T follicular helper cell (primary cell): ENCODE data around the gene EME2.
"Not testable (repeated sequence)": the region's sequence is repeated elsewhere in the genome, so short reads cannot be mapped to it uniquely, and the experiment has no call there.

ENCODE experiments used
- DNase-seq: peaks from one replicate; pipeline ENCODE4 v3.0.0-alpha.2; 2020; ENCODE audit warnings: low read depth

EME2 gene

GRCh38 chr16:1791256-1791942 lies 18.8 kb downstream of the EME2 start:
- DNase-seq = no peak

- DNase-seq = no peak
These were observed 19.6 kb downstream of the EME2 start for GRCh38 chr16:1791943-1792812.

DNA sequence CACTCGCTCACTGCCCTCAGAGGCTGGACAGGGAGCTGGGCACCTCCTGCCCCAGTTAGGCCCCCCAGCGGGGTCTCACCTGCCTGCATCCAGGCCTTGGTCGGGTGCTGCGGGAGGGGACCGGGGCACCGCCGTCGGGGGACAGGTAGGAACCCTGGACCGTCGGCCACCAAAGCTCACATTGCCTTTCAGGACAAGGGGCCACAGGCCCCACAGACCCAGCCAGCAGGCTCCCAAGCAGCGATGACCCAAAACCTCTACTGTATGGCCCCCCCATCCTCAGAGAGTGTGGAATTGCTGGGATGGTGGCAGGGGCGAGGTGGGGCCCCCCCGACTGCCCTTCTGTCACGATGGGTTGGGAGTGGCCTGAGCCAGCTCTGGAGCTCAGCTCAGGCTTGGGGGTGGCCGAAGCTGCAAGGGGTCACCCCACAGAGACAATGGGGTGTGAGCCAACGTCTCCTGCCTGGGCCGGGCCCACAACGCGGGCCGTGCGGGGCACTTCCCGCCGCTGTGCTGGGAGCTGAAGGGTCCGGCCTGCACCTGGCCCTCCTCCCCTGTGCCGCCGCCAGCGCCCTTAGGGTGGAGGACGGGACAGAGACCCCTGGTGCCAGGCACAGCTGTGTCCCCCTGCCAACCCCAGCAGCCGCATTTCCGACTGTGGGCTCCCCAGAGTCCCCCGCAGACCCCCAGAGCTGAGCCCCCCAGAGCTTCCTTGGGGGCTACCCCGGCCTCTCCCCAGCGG lies 20.4 kb downstream of the EME2 start:
- DNase-seq = no peak

- no peak for DNase-seq
These were observed 21.1 kb downstream of the EME2 start, which contains the start of gene IGFALS for GRCh38 chr16:1793578-1794220. Gene IGFALS, minus strand, starts transcription at chr16:1793705. Its CDS starts 53 bp downstream, at chr16:1793652.

DNA sequence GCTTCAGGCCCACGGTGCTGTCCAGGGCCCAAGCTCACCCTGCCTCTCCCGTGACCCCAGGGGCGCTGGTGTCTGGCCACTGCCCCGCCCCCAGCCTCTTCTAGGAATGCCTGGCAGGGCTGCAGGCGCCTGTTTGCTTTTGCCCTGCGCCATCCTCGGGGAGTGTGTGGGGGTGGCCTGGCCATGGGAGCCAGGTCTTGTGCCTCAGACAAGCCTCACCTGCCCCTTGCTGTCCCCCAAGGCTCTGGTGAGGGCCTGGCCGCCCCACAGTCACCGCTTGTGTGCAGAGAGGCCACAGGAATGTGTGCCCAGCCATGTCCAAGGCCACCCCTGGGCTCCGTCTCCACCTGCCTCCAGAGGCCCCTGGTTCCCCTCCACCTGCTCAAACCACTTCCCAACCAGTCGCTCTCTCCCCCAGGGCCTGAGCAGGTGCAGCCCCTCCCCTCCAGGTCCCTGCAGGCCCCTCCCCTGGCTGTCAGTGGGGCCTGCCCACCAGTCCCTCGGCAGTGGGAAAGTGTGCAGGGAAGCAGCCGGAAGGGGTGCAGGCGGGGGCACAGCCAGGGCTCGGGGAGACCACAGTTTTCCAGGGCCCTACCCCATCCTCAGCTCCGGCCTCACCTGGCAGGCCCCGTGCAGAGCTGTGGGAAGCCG lies 21.7 kb downstream of the EME2 start:
- no peak for DNase-seq

- DNase-seq = no peak
These were observed 22.5 kb downstream of the EME2 start for GRCh38 chr16:1794908-1795666.

DNA sequence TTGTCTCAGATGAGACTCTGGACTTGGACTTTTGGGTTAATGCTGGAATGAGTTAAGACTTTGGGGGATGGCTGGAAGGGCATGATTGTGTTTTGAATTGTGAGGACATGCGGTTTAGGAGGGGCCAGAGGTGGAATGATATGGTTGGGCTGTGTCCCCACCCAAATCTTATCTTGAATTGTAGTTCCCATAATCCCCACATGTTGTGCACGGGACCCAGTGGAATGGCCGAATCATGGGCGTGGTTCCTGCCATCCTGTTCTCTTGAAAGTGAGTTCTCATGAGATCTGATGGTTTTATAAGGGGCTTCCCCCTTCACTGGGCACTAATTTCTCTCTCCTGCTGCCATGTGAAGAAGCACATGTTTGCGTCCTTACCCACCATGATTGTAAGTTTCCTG lies 26.7 kb downstream of the EME2 start:
- not testable (repeated sequence) for DNase-seq

DNA sequence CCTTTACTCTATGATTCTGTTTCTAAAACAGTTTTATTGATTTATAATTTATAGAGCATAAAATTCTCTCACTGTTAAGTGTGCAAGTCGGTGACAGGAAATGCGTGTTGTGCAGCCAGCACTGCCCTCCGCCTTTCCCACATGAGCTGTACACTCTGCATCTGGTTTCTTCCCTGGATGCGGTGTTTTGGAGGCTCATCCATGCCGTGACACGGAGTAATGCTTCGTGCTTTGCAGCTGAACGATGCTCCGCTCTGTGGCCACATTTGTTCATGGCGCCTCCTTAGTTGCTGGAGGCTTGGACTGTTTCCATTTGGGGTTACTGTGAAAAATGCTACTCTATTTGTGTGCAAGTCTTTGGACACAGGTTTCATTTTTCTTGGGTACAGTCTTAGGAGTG lies 28.1 kb downstream of the EME2 start:
- DNase-seq = no peak

DNA sequence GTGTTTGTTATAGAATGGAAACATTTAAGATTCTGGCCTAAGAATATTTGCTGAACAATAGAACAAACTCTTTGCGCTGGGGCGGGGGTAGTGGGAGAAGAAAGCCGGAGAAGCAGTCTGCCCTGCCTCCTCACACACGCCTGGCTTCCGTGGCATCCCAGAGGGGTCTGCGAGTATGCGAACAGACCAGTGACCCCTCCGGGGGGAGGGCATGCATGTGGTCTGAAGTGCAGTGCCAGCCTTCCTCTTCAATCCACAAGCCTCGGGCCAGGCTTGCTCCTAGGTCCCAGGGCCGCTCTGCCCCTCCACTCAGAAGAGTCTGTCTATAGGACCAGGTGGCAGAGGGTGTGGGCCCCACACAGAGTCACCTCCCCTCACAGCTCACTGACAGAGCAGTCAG lies 35.0 kb downstream of the EME2 start:
- DNase-seq = no peak

GRCh38 chr16:1808691-1809090 lies 36.1 kb downstream of the EME2 start:
- DNase-seq = no peak

- DNase-seq = no peak
These were observed 36.7 kb downstream of the EME2 start for GRCh38 chr16:1809281-1809801.

DNA sequence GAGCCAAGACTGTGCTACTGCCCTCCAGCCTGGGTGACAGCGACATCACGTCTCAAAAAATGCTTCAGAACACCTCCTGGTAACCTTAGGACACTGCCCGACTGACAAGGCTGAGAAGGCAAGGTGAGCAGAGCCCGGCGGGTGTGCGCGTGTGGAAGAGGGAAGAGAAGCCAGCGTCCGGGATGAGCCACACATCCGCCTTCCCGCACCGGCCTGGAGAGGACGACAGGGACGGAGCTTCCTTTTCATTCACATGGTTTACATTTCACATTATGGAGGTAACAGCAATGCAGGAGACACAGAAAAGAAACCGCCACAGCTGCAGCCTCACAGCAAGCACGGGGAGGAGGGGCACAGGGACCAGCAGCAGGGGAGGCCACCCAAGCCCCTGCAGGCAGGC lies 37.5 kb downstream of the EME2 start:
- DNase-seq = no peak

GRCh38 chr16:1810536-1810935 lies 37.9 kb downstream of the EME2 start:
- no peak for DNase-seq

DNA sequence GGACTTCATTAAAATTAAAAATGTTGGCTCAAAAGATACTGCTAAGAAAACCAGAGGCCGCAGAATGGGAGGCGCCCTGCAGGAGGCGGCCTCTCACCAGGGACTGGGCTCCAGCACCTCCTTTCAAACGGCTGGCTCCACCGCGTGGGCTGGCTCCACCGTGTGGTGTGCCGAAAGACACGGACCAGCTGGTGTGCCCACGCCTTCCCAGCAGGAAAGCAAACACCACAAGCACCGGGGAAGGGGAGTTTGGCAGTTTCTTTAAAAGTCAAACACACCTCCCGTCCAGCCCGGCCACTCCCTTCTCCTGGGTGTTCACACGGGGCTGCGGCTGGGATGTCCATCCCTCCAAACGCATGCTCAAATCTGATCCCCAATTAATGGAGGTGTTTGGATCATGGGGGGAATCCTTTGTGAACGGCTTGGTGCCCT lies 40.1 kb downstream of the EME2 start:
- DNase-seq = peak; percentile 31

DNA sequence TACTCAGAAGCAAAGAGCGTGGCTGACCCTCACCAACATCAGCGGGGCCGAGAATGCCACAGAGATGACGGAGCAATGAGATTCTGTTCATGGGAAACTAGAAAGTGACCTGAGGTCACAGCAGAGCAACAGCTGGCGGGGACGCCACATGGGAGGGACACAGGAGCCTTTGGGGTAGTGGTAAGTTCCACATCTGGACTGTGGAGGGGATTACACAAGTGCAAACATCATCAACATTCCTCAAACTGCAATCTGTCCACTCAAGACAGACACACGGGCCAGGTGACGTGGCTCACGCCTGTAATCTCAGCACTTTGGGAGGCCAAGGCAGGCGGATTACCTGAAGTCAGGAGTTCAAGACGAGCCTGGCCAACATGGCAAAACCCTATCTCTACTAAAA lies 42.9 kb downstream of the EME2 start:
- DNase-seq = no peak

DNA sequence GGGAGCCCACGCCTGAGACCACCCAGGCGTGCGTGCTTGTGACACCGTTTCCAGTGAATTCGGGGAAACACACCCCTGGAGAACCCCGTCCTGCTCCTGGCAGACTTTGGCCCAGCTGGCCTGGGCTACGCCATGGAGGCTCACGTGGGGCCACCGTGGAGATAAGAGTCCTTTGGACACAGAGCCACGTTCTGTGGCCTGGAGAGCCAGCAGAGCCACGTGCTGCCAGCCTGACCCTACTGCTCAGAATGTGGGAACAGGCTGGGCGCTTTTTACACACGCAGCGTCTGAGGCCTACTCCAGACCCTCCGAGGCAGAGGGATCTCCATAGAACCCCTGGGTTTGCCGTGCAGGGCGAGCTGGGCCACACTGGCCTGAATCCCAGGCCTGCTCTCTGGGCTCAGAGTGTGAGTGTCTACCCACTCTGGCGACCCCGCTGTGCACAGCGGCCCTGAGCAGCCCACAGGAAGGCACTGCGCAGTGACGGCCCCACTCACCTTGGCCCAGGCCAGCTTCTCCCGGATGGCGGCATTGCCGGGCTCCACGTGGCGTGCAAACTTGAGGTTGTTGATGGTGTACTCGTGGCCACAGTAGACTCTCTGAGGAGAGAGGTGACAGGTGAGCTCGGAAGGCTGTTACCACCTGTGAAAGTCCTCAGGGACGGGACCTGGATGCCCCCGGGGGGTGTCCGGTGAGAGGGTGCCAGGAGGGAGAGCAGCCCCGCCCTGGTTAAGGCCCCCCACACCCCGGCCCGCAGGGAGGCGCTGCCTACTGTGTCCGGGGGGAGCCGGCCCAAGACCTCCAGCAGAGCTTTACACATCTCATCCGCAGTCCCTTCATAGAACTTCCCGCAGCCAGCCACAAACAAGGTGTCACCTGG lies 44.0 kb downstream of the EME2 start:
- no peak for DNase-seq

GRCh38 chr16:1817276-1817589 lies 44.6 kb downstream of the EME2 start:
- no peak for DNase-seq

DNA sequence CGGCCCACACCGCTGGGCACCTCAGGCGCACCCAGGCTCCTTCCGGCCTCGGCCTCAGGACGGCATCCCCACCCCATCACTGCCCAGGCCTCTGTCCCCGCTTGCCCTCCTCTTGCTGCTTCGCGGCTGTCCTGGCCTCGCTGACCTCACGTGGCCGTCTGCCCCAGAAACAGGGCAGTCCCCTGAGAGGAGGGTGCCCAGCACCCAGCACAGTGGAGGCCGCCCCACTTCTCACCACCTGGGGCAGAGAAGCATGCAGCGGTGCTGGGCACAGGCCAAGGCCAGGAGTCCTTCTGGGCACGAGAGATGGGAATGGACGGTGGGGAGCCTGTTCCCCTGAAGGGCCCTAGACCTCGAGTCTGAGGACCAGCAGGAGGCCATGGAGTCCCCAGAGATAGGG lies 45.1 kb downstream of the EME2 start:
- DNase-seq = no peak

DNA sequence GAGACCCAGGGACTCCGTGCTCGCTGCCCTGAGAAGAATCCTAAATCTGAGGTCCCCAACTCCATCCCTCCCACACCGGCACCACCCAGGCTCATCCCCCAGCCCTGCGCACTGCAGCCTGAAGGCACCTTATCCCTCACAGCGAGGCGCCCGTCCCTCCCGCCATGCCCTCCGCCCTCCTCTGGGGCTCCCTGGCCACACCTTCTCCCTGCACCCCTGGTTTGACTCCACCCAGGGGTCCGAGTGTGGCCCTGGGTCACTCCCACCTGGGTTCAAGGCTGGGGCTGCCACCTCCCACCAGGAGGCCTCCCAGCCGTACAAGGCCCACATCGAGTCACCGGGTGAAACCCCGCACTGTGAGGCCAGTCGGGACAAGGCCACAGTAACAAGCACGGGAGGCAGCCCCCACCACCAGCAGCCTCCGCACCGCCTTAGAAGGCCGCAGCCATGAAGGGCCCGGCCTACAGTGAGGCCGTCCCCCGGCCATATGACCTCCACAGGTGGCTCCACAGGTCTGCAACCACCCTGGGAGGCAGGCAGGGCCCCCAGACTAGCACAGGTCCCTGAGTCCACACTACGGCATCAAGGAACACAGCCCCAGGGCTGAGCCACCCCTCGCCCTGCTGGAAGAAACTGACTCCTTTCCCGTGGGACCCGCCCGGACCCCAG lies 45.7 kb downstream of the EME2 start:
- DNase-seq = no peak
